NCI-H748 (cell line): Measurements from ENCODE around the gene IL1RAP.

Source experiments
- DNase-seq: peaks from one replicate; lab custom pipeline; 2025; ENCODE audit not compliant: unreplicated experiment; lab: John Stamatoyannopoulos, UW

IL1RAP gene

GRCh38 chr3:190575437-190576185 is 61.7 kb downstream of the IL1RAP start:
- DNase-seq, result no peak

- no peak for DNase-seq
Observed at GRCh38 chr3:190577225-190577624, 63.3 kb downstream of the IL1RAP start.

GRCh38 chr3:190579514-190580137 is 65.7 kb downstream of the IL1RAP start:
- DNase-seq, result no peak

- DNase-seq, result no peak
Observed at GRCh38 chr3:190580417-190580816, 66.5 kb downstream of the IL1RAP start.

GRCh38 chr3:190581041-190581541 is 67.2 kb downstream of the IL1RAP start:
- no peak for DNase-seq

- DNase-seq, result no peak
Observed at GRCh38 chr3:190582667-190583066, 68.8 kb downstream of the IL1RAP start.

- no peak for DNase-seq
Observed at GRCh38 chr3:190585805-190586630, 72.1 kb downstream of the IL1RAP start.

GRCh38 chr3:190586631-190587011 is 72.7 kb downstream of the IL1RAP start:
- DNase-seq, result no peak

GRCh38 chr3:190588570-190588969 is 74.7 kb downstream of the IL1RAP start:
- no peak for DNase-seq

- DNase-seq, result no peak
Observed at GRCh38 chr3:190589326-190589725, 75.4 kb downstream of the IL1RAP start.

- DNase-seq, result peak; percentile 38
Observed at GRCh38 chr3:190591080-190591479, 77.2 kb downstream of the IL1RAP start.

- no peak for DNase-seq
Observed at GRCh38 chr3:190593075-190593474, 79.2 kb downstream of the IL1RAP start.

- DNase-seq, result no peak
Observed at GRCh38 chr3:190594171-190594570, 80.3 kb downstream of the IL1RAP start.

GRCh38 chr3:190595179-190595795 is 81.4 kb downstream of the IL1RAP start:
- no peak for DNase-seq

- no peak for DNase-seq
Observed at GRCh38 chr3:190595807-190596206, 81.9 kb downstream of the IL1RAP start.

- DNase-seq, result no peak
Observed at GRCh38 chr3:190596349-190597285, 82.7 kb downstream of the IL1RAP start.

GRCh38 chr3:190597291-190597690 is 83.4 kb downstream of the IL1RAP start:
- no peak for DNase-seq

GRCh38 chr3:190601622-190602021 is 87.7 kb downstream of the IL1RAP start:
- no peak for DNase-seq

- DNase-seq, result no peak
Observed at GRCh38 chr3:190605385-190605784, 91.5 kb downstream of the IL1RAP start.

- no peak for DNase-seq
Observed at GRCh38 chr3:190606596-190606995, 92.7 kb downstream of the IL1RAP start.
